ENCODE results near the gene CHST9. TPM values are rescaled to one million over a fixed set of nuclear protein-coding genes. Genes with fewer than 3 reads are reported as not detected.
"Not testable (repeated sequence)": the region's sequence is repeated elsewhere in the genome, so short reads cannot be mapped to it uniquely, and the experiment has no call there.

CHST9 gene
- total RNA-seq, 1 donor from 2014 or later: 5.6 TPM

DNA sequence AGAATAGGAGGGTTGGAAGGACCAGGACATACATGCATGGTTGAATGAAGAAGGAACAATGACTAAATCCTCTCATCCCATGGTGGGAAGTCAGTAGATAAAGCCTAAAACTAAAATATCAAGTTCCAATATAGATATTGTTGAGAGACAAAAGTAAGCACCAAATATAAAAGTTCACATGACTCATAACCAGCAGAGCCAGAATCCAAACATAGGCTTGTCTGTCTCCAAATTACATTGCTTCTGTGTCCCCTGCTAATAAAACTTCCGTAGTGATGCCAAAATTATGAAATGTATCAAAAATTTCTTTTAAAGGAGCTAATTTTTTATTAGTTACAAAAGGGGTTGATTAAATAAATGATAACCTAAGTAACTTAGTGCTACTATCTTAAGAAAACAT is 19.7 kb downstream of the CHST9 start:
- intact Hi-C loops (cut with DNase I): no loop called here
- no peaks in the 10 kb centered on the region for H3K36me3 ChIP-seq
- H3K9me3 ChIP-seq: no peaks in the 10 kb centered on the region
- H3K27me3 ChIP-seq (ENCODE audit: low read depth): no peaks in the 10 kb centered on the region
- ATAC-seq: no peak
- TF ChIP-seq, protein P1, sequence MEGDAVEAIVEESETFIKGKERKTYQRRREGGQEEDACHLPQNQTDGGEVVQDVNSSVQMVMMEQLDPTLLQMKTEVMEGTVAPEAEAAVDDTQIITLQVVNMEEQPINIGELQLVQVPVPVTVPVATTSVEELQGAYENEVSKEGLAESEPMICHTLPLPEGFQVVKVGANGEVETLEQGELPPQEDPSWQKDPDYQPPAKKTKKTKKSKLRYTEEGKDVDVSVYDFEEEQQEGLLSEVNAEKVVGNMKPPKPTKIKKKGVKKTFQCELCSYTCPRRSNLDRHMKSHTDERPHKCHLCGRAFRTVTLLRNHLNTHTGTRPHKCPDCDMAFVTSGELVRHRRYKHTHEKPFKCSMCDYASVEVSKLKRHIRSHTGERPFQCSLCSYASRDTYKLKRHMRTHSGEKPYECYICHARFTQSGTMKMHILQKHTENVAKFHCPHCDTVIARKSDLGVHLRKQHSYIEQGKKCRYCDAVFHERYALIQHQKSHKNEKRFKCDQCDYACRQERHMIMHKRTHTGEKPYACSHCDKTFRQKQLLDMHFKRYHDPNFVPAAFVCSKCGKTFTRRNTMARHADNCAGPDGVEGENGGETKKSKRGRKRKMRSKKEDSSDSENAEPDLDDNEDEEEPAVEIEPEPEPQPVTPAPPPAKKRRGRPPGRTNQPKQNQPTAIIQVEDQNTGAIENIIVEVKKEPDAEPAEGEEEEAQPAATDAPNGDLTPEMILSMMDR (IDR thresholded peaks at IDR 0.05): no peak
- DNase-seq: no peak
- H3K27ac ChIP-seq: no peak overlapping the region
- no peak overlapping the region for H3K4me3 ChIP-seq
- no peaks in the 10 kb centered on the region for H3K4me1 ChIP-seq

- intact Hi-C loops (cut with DNase I): no loop called here
- Histone ChIP-seq H3K9me3 (no peaks in the 10 kb centered on the region), H3K27me3 (ENCODE audit: low read depth) (no peaks in the 10 kb centered on the region), H3K4me3 (no peak overlapping the region), H3K27ac (no peak overlapping the region), H3K4me1 (no peaks in the 10 kb centered on the region), H3K36me3 (no peaks in the 10 kb centered on the region)
- ATAC-seq (no peak), DNase-seq (no peak)
- TF ChIP-seq, protein P1 (IDR thresholded peaks at IDR 0.05): no peak
Measured at GRCh38 chr18:27164905-27165304, 20.2 kb downstream of the CHST9 start.

GRCh38 chr18:27163197-27163716 is 21.9 kb downstream of the CHST9 start:
- H3K9me3 ChIP-seq; H3K36me3 ChIP-seq; intact Hi-C loops (cut with DNase I); H3K4me3 ChIP-seq; H3K27ac ChIP-seq; ATAC-seq; H3K4me1 ChIP-seq; DNase-seq; H3K27me3 ChIP-seq (ENCODE audit: low read depth): not testable (repeated sequence)

DNA sequence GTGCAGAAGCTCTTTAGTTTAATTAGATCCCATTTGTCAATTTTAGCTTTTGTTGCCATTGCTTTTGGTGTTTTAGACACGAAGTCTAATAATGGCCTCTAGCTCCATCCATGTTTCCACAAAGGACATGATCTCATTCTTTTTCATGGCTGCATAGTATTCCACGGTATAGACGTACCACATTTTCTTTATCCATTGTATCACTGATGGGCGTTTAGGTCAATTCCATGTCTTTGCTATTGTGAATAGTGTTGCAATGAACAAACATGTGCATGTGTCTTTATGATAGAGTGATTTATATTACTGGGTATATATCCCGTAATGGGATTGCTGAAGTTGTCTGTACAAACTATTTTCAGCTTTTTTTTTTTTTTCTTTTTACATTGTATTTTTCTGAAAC is 35.9 kb downstream of the CHST9 start:
- H3K4me1 ChIP-seq; ATAC-seq; H3K36me3 ChIP-seq; H3K27ac ChIP-seq; H3K27me3 ChIP-seq (ENCODE audit: low read depth); H3K4me3 ChIP-seq; H3K9me3 ChIP-seq; DNase-seq; intact Hi-C loops (cut with DNase I): not testable (repeated sequence)

DNA sequence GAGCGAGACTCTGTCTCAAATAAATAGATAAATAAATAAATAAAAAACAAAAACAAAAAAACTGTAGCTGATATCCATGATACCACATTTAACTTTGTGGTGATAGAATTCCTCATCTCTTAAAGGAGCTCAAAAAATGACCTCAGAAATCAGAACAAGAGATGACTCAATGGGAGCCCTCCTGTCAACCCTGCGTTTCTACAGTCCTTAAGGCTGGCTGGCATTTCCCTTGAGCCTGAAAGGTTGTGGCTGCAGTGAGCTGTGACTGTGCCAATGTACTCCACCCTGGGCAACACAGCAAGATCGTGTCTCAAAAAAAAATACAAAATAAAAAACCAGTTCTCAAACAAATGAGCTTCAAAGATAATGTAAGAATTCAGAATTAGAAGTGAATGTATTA is 40.4 kb downstream of the CHST9 start:
- H3K27me3 ChIP-seq (ENCODE audit: low read depth): no peaks in the 10 kb centered on the region
- ATAC-seq: no peak
- TF ChIP-seq, protein P1 (IDR thresholded peaks at IDR 0.05): no peak
- H3K9me3 ChIP-seq: no peaks in the 10 kb centered on the region
- H3K36me3 ChIP-seq: no peaks in the 10 kb centered on the region
- intact Hi-C loops (cut with DNase I): no loop called here
- H3K4me3 ChIP-seq: no peak overlapping the region
- H3K4me1 ChIP-seq: no peaks in the 10 kb centered on the region
- no peak overlapping the region for H3K27ac ChIP-seq
- DNase-seq: no peak

GRCh38 chr18:27143580-27144287 is 41.4 kb downstream of the CHST9 start:
- intact Hi-C loops (cut with DNase I): no loop called here
- ATAC-seq: no peak
- Histone ChIP-seq H3K36me3 (no peaks in the 10 kb centered on the region), H3K27ac (no peak overlapping the region), H3K4me3 (no peak overlapping the region), H3K27me3 (ENCODE audit: low read depth) (no peaks in the 10 kb centered on the region), H3K4me1 (no peaks in the 10 kb centered on the region), H3K9me3 (no peaks in the 10 kb centered on the region)
- no peak for DNase-seq
- TF ChIP-seq, protein P1 (IDR thresholded peaks at IDR 0.05): no peak
